GM18511 (cell line): ENCODE data around the gene PRR15.

ENCODE experiments used
- ATAC-seq: cut with Tn5 transposase; IDR thresholded peaks from one replicate; pipeline ENCODE4 v1.9.1; 2021; ENCODE audit warnings: mild to moderate bottlenecking, moderate library complexity; ENCODE audit not compliant: unreplicated experiment

PRR15 gene

GRCh38 chr7:29607889-29608288, 44.3 kb downstream of the PRR15 start:
- no peak for ATAC-seq

GRCh38 chr7:29609162-29610037, 45.8 kb downstream of the PRR15 start:
- no peak for ATAC-seq

- ATAC-seq, result no peak
Observed at GRCh38 chr7:29610086-29610485, 46.5 kb downstream of the PRR15 start.

DNA sequence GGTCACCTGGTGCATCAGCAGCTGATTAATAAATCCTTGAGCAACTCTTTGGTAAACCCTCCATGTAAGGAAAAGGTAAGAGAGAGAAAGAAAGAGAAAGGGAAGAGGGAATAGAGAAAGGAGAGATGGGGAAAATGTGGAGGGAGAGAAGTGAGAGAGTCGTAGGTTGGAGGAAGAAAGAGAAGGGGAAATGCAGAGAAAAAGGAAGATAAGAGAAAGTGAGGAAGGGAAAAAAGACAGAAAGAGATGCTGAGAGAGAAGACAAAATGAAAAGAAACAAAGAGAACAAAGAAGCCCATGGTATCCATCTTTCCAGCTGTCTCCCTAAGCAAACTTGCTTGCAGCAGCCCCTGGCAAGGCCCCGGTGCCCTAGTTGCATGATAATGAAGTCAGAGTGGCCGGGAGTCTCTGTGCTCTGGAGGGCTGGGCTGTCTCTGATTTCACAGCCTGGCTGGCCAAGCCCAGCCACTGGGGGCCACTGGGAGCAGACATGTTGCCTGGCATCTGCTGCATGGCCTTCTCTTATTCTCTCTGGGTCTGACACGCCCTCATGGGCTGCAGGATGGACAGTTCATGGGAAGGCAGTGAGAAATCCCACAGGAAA, 48.4 kb downstream of the PRR15 start:
- no peak for ATAC-seq

DNA sequence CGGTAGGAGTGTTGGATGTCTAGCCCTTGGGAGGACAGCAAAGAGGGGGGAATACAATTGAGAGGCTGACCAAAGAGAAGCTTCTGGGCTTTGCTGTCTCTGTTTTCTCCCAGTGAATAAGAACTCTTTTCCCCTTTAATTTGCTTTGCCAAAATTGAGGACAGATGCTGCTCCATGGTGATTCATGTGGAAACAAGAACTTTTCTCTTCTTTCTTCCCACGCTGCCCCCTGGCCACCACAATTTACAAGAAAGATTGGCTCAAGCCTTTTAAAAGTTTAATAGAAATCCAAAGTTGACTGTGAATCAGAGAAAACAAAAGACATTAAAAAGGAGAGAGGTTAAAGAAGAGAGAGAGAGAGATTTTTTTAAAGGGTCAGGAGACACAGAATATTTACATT, 49.0 kb downstream of the PRR15 start:
- no peak for ATAC-seq

GRCh38 chr7:29613100-29613499, 49.5 kb downstream of the PRR15 start:
- no peak for ATAC-seq

- no peak for ATAC-seq
Observed at GRCh38 chr7:29614229-29614628, 50.6 kb downstream of the PRR15 start.
